ENCODE results near the gene CDH2. TPM values are rescaled to one million over a fixed set of nuclear protein-coding genes. Genes with fewer than 3 reads are reported as not detected.

CDH2 gene
- polyA plus RNA-seq, 1 donor from 2014 or later, result 199 TPM

DNA sequence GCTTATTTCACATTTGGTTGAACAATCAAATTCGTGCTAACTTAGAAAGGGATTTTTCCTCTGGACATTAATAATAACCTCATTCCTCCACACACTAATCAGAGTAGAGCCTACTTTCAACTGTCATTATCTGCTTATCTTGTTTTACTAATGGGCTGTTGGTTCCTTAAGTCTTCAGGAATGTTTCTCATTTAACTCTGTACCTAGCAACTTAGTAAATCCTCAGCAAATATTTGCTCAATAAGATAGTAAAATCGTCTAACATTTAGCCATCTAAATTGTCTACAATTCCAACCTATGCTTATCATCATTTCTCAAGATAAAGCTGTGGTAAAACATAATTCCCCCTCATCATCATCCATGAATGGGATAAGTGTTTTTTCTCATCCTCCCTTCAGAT lies 98.1 kb downstream of the CDH2 start:
- Histone ChIP-seq H2AFZ (ENCODE audit: low read depth, low read length) (no peak overlapping the region), H3F3A (ENCODE audit: insufficient read depth, low read length, poor library complexity, severe bottlenecking) (no peaks in the 10 kb centered on the region), H3K27ac (ENCODE audit: low read length) (no peak overlapping the region), H3K27me3 (ENCODE audit: insufficient read depth, low read depth, low read length) (no peaks in the 10 kb centered on the region), H3K4me3 (ENCODE audit: low read length) (no peak overlapping the region), H3K9me2 (ENCODE audit: insufficient read depth, low read length) (no peaks in the 10 kb centered on the region), H3K4me2 (ENCODE audit: low read length) (no peak overlapping the region), H3K79me2 (replicated peaks; ENCODE audit: insufficient read depth, low read length) (peaks cover 97% of the 10 kb centered on the region), H3K36me3 (ENCODE audit: insufficient read depth, low read length) (no peaks in the 10 kb centered on the region), H3K9ac (ENCODE audit: low read length) (no peak overlapping the region), H3K9me3 (ENCODE audit: low read length) (no peaks in the 10 kb centered on the region), H4K20me1 (ENCODE audit: insufficient read depth) (peaks cover 8% of the 10 kb centered on the region)
- no peak for TF ChIP-seq SMC3 (conservative IDR thresholded peaks at IDR 0.05; ENCODE audit: poor library complexity)
- TF ChIP-seq, protein P1, sequence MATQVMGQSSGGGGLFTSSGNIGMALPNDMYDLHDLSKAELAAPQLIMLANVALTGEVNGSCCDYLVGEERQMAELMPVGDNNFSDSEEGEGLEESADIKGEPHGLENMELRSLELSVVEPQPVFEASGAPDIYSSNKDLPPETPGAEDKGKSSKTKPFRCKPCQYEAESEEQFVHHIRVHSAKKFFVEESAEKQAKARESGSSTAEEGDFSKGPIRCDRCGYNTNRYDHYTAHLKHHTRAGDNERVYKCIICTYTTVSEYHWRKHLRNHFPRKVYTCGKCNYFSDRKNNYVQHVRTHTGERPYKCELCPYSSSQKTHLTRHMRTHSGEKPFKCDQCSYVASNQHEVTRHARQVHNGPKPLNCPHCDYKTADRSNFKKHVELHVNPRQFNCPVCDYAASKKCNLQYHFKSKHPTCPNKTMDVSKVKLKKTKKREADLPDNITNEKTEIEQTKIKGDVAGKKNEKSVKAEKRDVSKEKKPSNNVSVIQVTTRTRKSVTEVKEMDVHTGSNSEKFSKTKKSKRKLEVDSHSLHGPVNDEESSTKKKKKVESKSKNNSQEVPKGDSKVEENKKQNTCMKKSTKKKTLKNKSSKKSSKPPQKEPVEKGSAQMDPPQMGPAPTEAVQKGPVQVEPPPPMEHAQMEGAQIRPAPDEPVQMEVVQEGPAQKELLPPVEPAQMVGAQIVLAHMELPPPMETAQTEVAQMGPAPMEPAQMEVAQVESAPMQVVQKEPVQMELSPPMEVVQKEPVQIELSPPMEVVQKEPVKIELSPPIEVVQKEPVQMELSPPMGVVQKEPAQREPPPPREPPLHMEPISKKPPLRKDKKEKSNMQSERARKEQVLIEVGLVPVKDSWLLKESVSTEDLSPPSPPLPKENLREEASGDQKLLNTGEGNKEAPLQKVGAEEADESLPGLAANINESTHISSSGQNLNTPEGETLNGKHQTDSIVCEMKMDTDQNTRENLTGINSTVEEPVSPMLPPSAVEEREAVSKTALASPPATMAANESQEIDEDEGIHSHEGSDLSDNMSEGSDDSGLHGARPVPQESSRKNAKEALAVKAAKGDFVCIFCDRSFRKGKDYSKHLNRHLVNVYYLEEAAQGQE (IDR thresholded peaks at IDR 0.05; ENCODE audit: borderline replicate concordance), result no peak
- TF ChIP-seq EZH2 (IDR thresholded peaks at IDR 0.05; ENCODE audit: borderline replicate concordance, insufficient read depth, low read length, poor library complexity, severe bottlenecking), result no peak
- TF ChIP-seq POLR2AphosphoS5 (IDR thresholded peaks at IDR 0.05), result no peak
- no peak for TF ChIP-seq RAD21 (conservative IDR thresholded peaks at IDR 0.05)
- TF ChIP-seq TAF1 (IDR thresholded peaks at IDR 0.05; ENCODE audit: low read depth), result no peak
- TF ChIP-seq, protein P2, sequence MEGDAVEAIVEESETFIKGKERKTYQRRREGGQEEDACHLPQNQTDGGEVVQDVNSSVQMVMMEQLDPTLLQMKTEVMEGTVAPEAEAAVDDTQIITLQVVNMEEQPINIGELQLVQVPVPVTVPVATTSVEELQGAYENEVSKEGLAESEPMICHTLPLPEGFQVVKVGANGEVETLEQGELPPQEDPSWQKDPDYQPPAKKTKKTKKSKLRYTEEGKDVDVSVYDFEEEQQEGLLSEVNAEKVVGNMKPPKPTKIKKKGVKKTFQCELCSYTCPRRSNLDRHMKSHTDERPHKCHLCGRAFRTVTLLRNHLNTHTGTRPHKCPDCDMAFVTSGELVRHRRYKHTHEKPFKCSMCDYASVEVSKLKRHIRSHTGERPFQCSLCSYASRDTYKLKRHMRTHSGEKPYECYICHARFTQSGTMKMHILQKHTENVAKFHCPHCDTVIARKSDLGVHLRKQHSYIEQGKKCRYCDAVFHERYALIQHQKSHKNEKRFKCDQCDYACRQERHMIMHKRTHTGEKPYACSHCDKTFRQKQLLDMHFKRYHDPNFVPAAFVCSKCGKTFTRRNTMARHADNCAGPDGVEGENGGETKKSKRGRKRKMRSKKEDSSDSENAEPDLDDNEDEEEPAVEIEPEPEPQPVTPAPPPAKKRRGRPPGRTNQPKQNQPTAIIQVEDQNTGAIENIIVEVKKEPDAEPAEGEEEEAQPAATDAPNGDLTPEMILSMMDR (IDR thresholded peaks at IDR 0.05; ENCODE audit: poor library complexity, severe bottlenecking), result no peak
- TF ChIP-seq EP300 (conservative IDR thresholded peaks at IDR 0.05; ENCODE audit: poor library complexity, severe bottlenecking), result no peak
- TF ChIP-seq MXI1 (conservative IDR thresholded peaks at IDR 0.05; ENCODE audit: poor library complexity, severe bottlenecking), result no peak

DNA sequence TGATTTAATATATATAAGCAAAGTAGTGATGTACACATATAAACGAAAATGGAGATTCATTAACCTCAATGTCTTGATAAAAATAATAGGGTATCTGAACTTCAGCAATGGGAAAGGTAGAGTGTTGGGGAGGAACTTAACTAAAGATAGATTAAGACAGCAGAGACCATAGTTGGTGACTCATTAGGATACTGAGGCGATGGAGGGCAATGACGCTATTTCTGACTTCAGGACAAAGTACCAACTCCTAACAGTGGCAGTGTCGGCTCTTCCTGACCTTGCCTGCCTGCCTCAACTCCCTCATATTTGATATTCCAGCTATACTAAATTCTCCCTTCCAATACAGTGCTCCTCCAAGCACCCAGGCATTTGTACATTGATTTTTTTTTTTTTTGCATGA lies 98.6 kb downstream of the CDH2 start:
- no peaks in the 10 kb centered on the region for H3K9me3 ChIP-seq (ENCODE audit: low read length)
- no peak overlapping the region for H3K4me2 ChIP-seq (ENCODE audit: low read length)
- H3F3A ChIP-seq (ENCODE audit: insufficient read depth, low read length, poor library complexity, severe bottlenecking), result no peaks in the 10 kb centered on the region
- H3K36me3 ChIP-seq (ENCODE audit: insufficient read depth, low read length), result no peaks in the 10 kb centered on the region
- H2AFZ ChIP-seq (ENCODE audit: low read depth, low read length), result no peak overlapping the region
- no peaks in the 10 kb centered on the region for H3K9me2 ChIP-seq (ENCODE audit: insufficient read depth, low read length)
- no peaks in the 10 kb centered on the region for H3K27me3 ChIP-seq (ENCODE audit: insufficient read depth, low read depth, low read length)
- H3K4me3 ChIP-seq (ENCODE audit: low read length), result no peak overlapping the region
- H3K79me2 ChIP-seq (replicated peaks; ENCODE audit: insufficient read depth, low read length), result peaks cover 97% of the 10 kb centered on the region
- H3K9ac ChIP-seq (ENCODE audit: low read length), result no peak overlapping the region
- no peak for TF ChIP-seq POLR2AphosphoS5 (IDR thresholded peaks at IDR 0.05)
- no peak for TF ChIP-seq EP300 (conservative IDR thresholded peaks at IDR 0.05; ENCODE audit: poor library complexity, severe bottlenecking)
- TF ChIP-seq, protein P1 (IDR thresholded peaks at IDR 0.05; ENCODE audit: borderline replicate concordance), result no peak
- no peak for TF ChIP-seq RAD21 (conservative IDR thresholded peaks at IDR 0.05)
- no peak for TF ChIP-seq TAF1 (IDR thresholded peaks at IDR 0.05; ENCODE audit: low read depth)
- TF ChIP-seq EZH2 (IDR thresholded peaks at IDR 0.05; ENCODE audit: borderline replicate concordance, insufficient read depth, low read length, poor library complexity, severe bottlenecking), result no peak
- TF ChIP-seq MXI1 (conservative IDR thresholded peaks at IDR 0.05; ENCODE audit: poor library complexity, severe bottlenecking), result no peak
- TF ChIP-seq, protein P2 (IDR thresholded peaks at IDR 0.05; ENCODE audit: poor library complexity, severe bottlenecking), result no peak
- TF ChIP-seq SMC3 (conservative IDR thresholded peaks at IDR 0.05; ENCODE audit: poor library complexity), result no peak
- no peak overlapping the region for H3K27ac ChIP-seq (ENCODE audit: low read length)
- peaks cover 8% of the 10 kb centered on the region for H4K20me1 ChIP-seq (ENCODE audit: insufficient read depth)
